Rectal smooth muscle tissue (tissue), 1 donor: ENCODE results near the gene KIAA1755.

Experiments used
- H3K27ac ChIP-seq: one replicate; pipeline ENCODE4 v1.7.0; 2013; ENCODE audit warnings: low read depth, low read length, inconsistent platforms
- H3K27me3 ChIP-seq: one replicate; pipeline ENCODE4 v1.7.0; 2013; ENCODE audit warnings: low read length; ENCODE audit not compliant: control insufficient read depth, insufficient read depth
- H3K36me3 ChIP-seq: one replicate; pipeline ENCODE4 v1.7.0; 2013; ENCODE audit warnings: low read length; ENCODE audit not compliant: control insufficient read depth, insufficient read depth
- H3K4me1 ChIP-seq: one replicate; pipeline ENCODE4 v1.7.0; 2013; ENCODE audit warnings: low read length; ENCODE audit not compliant: control insufficient read depth, insufficient read depth
- H3K4me3 ChIP-seq: one replicate; pipeline ENCODE4 v1.7.0; 2013; ENCODE audit warnings: low read length
- H3K9ac ChIP-seq: one replicate; pipeline ENCODE4 v1.7.0; 2013; ENCODE audit warnings: low read length

KIAA1755 gene

GRCh38 chr20:38186788-38187221 is 73.7 kb downstream of the KIAA1755 start:
- no peak overlapping the region for H3K4me3 ChIP-seq
- H3K36me3 ChIP-seq = no peaks in the 10 kb centered on the region
- H3K4me1 ChIP-seq = no peaks in the 10 kb centered on the region
- no peaks in the 10 kb centered on the region for H3K27me3 ChIP-seq
- H3K9ac ChIP-seq = no peak overlapping the region
- no peak overlapping the region for H3K27ac ChIP-seq

DNA sequence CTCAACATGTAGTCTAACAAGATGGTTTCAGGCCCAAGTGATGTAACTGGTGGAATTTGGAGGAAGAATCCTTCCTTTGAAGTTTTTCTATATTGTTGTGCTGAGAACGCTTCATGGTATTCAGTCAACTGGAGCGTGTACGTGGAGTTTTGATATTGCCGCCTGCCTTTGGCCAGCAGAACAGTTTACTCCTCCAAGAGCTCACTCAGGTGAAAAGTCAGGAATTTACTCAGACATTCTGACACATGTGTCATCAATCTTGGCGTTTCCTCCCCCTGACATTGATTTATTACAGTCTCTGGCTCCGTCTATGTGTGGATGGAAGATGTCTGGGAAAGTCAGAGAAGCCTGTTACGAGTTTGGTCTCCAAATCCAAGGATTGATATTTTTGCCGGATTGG is 76.4 kb downstream of the KIAA1755 start:
- Histone ChIP-seq H3K27ac (no peak overlapping the region), H3K4me1 (no peaks in the 10 kb centered on the region), H3K9ac (no peak overlapping the region), H3K4me3 (no peak overlapping the region), H3K36me3 (no peaks in the 10 kb centered on the region), H3K27me3 (no peaks in the 10 kb centered on the region)

- Histone ChIP-seq H3K9ac (no peak overlapping the region), H3K27ac (no peak overlapping the region), H3K27me3 (no peaks in the 10 kb centered on the region), H3K36me3 (no peaks in the 10 kb centered on the region), H3K4me3 (no peak overlapping the region), H3K4me1 (no peaks in the 10 kb centered on the region)
These were observed 78.6 kb downstream of the KIAA1755 start for GRCh38 chr20:38181971-38182370.

DNA sequence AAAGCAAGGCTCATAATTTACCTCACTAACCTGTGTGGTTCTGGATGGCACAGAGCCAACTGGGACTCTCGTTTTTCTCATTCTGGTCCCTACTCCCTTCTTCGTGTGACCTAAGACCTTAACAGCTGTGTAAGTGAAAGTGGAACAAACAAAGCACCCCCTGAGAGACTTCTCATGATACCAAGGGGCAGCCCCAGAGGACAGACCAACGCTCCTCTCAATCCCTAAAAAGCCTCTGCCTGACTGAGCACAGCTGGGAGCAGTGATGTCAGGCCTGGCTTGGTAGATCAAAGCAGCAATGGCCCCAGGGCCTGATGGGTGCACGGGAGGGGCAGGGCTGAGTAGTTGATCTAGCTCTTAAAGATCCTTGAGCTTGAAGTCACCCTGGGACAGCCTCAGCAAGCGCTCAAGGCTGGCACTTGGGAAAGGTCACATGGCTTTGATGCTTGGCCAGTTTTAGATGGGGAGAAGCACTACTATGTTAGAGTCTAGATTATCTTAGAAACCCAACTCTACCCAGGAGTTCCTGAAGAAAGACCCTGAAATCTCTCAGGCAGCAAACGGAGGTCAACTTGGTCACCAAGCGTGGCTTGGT is 79.2 kb downstream of the KIAA1755 start:
- H3K9ac ChIP-seq = no peak overlapping the region
- H3K27me3 ChIP-seq = no peaks in the 10 kb centered on the region
- H3K4me1 ChIP-seq = no peaks in the 10 kb centered on the region
- no peak overlapping the region for H3K4me3 ChIP-seq
- no peak overlapping the region for H3K27ac ChIP-seq
- no peaks in the 10 kb centered on the region for H3K36me3 ChIP-seq

DNA sequence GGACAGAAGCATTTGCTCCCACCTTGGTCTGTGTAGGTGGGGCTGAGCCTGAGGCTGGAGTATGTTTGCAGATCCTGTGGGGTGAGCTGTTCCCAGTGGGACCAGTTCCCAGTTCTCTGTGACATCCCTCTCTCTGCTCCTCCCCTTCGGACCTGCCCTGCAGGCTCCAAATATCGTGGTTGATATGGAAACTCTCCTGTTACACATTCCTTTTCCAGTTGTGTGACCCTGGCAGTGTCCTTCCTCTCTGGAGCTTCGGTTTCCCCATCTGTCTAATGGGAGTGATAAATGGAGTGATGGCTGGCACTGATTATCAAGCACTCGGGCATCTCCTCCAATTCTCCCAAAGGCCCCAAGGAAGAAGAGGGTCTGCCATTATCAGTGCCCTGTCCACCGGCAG is 79.8 kb downstream of the KIAA1755 start:
- Histone ChIP-seq H3K27ac (no peak overlapping the region), H3K36me3 (no peaks in the 10 kb centered on the region), H3K4me3 (no peak overlapping the region), H3K4me1 (no peaks in the 10 kb centered on the region), H3K9ac (no peak overlapping the region), H3K27me3 (no peaks in the 10 kb centered on the region)

- H3K4me1 ChIP-seq = no peaks in the 10 kb centered on the region
- H3K9ac ChIP-seq = no peak overlapping the region
- H3K4me3 ChIP-seq = no peak overlapping the region
- no peaks in the 10 kb centered on the region for H3K27me3 ChIP-seq
- H3K36me3 ChIP-seq = no peaks in the 10 kb centered on the region
- no peak overlapping the region for H3K27ac ChIP-seq
These were observed 80.7 kb downstream of the KIAA1755 start for GRCh38 chr20:38179846-38180245.

DNA sequence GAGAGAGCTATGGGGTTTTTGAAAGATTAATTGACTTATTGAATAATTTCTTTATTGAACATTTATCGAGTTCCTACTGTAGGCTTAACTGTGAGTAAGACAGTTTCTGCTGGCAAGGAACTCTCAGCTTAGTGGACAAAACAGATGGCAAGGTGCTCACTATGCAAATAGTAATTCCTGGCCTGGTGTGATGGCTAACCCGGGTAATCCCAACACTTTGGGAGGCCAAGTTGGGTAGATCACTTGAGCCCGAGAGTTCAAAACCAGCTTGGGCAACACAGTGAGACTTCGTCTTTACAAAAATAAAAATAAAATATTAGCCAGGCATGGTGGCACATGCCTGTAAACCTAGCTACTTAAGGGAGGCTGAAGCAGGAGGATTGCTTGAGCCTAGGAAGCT is 82.0 kb downstream of the KIAA1755 start:
- Histone ChIP-seq H3K4me3 (no peak overlapping the region), H3K27ac (no peak overlapping the region), H3K4me1 (no peaks in the 10 kb centered on the region)

GRCh38 chr20:38178065-38178491 is 82.5 kb downstream of the KIAA1755 start:
- Histone ChIP-seq H3K4me1 (no peaks in the 10 kb centered on the region), H3K27me3 (no peaks in the 10 kb centered on the region), H3K4me3 (no peak overlapping the region), H3K27ac (no peak overlapping the region), H3K36me3 (no peaks in the 10 kb centered on the region), H3K9ac (no peak overlapping the region)

More for the DNA sequence above, 82.0 kb downstream of the KIAA1755 start:
- no peaks in the 10 kb centered on the region for H3K36me3 ChIP-seq
- no peaks in the 10 kb centered on the region for H3K27me3 ChIP-seq
- H3K9ac ChIP-seq = no peak overlapping the region

DNA sequence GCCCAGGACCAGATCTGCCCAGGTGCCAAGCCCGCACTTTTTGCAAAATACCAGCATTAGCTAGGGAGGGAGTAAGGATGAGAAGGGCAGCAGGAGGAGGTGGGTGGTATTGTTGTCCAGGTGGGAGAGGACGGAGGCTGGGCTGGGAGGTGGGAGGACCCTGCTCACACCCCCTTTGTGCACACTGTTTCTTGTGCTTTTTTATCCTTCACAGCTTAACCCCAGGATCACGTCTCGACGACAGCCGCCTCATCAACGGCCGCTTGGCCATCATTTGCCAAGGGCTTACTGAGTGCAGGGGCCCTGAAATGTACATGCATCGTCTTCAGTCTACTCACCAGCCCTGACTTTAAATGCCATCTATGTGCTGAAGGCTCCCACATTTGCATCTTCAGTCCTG is 83.3 kb downstream of the KIAA1755 start:
- no peak overlapping the region for H3K27ac ChIP-seq
- no peaks in the 10 kb centered on the region for H3K4me1 ChIP-seq
- H3K36me3 ChIP-seq = no peaks in the 10 kb centered on the region
- H3K4me3 ChIP-seq = no peak overlapping the region
- H3K27me3 ChIP-seq = no peaks in the 10 kb centered on the region
- H3K9ac ChIP-seq = no peak overlapping the region

GRCh38 chr20:38175304-38176180 is 85.0 kb downstream of the KIAA1755 start:
- Histone ChIP-seq H3K27ac (no peak overlapping the region), H3K36me3 (no peaks in the 10 kb centered on the region), H3K4me3 (no peak overlapping the region), H3K4me1 (no peaks in the 10 kb centered on the region), H3K27me3 (no peaks in the 10 kb centered on the region), H3K9ac (no peak overlapping the region)

DNA sequence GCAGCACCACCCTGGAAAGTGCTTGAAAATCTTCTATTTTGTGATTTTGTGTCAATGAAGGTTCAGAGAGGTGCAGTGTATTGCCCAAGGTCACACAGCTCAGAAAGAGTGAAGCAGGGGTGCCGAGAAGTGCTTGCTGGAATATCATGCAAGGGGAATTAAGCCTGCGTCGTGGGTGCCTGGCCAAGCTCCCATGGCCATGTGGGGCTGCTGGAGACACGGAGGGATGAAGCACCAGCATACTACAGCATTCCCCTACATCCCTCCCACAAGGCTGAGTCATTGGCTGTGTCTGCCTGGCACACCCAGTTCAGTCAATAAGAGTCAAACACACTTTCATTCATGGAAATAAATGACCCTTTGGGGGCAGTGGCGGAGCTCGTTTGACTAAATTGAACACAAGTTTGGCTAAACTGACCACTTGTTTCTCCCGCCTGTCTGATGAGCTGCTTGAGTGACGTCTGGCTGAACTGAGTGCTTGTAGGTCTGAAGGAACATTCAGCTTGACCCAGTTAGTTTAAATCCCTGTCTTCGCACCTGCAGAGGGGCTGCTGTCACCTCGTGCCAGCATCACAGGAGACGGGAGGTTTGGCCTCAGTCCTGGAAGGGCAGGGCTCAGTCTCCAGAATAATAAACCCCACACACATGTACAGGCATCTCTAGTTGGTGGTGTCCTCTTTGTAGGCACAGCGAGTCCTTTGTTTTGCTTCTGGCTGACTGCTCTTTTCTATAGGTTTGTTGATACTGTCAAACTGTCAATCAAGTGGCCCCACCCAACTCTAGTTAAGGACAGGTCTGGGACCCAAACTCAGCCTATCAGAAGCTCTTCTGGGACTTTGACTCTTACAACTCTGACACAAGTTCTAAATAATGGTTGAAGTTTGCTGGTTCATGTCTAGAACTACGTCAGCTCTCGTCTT is 87.0 kb downstream of the KIAA1755 start:
- Histone ChIP-seq H3K36me3 (no peaks in the 10 kb centered on the region), H3K9ac (no peak overlapping the region), H3K27ac (no peak overlapping the region), H3K4me3 (no peak overlapping the region), H3K27me3 (no peaks in the 10 kb centered on the region), H3K4me1 (no peaks in the 10 kb centered on the region)

- H3K9ac ChIP-seq = no peak overlapping the region
- H3K36me3 ChIP-seq = no peaks in the 10 kb centered on the region
- H3K4me1 ChIP-seq = no peaks in the 10 kb centered on the region
- no peak overlapping the region for H3K4me3 ChIP-seq
- no peak overlapping the region for H3K27ac ChIP-seq
- H3K27me3 ChIP-seq = no peaks in the 10 kb centered on the region
These were observed 88.1 kb downstream of the KIAA1755 start for GRCh38 chr20:38172408-38172807.
